ENCODE results near the gene RUSC1. TPM values are rescaled to one million over a fixed set of nuclear protein-coding genes. Genes with fewer than 3 reads are reported as not detected.

RUSC1 gene
- total RNA-seq, 2 experiments from 2014 or later, result 23.2 to 25.4 TPM

DNA sequence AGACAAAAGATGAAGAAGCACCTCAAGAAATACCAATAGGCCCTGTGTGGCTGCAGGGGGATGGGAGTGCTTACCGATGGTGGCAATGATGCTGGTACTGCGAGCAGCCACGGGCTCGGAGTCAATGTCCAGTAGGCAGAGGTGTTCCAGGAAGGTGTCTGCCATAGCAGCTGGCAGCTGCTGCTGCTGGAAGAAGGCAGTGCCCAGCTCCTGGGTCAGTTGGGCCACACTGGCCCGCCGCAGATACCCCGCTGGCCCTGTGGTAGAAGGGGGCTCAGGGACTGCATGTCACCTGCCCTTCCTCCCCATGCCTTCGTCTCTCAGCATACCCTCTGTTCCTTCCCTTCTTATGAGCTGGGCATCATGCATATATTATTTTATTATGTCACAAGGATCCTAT lies 20.7 kb upstream of the RUSC1 start:
- ChIA-PET POLR2A (no interaction called here), CTCF (interaction anchor here (0.6 kb wide), 1 partner anchor 21 kb away, joined by 3 read pairs; the partner anchor contains the start of gene RUSC1)
- Mint-ChIP-seq H3K36me3 (no peaks in the 10 kb centered on the region), H3K27me3 (peaks cover 21% of the 10 kb centered on the region), H3K4me1 (ENCODE audit: low read depth) (no peaks in the 10 kb centered on the region), H3K9me3 (no peaks in the 10 kb centered on the region), H3K4me3 (no peak overlapping the region), H3K27ac (no peak overlapping the region)
- intact Hi-C loops (cut with micrococcal nuclease), result no loop called here
- no peak for DNase-seq

DNA sequence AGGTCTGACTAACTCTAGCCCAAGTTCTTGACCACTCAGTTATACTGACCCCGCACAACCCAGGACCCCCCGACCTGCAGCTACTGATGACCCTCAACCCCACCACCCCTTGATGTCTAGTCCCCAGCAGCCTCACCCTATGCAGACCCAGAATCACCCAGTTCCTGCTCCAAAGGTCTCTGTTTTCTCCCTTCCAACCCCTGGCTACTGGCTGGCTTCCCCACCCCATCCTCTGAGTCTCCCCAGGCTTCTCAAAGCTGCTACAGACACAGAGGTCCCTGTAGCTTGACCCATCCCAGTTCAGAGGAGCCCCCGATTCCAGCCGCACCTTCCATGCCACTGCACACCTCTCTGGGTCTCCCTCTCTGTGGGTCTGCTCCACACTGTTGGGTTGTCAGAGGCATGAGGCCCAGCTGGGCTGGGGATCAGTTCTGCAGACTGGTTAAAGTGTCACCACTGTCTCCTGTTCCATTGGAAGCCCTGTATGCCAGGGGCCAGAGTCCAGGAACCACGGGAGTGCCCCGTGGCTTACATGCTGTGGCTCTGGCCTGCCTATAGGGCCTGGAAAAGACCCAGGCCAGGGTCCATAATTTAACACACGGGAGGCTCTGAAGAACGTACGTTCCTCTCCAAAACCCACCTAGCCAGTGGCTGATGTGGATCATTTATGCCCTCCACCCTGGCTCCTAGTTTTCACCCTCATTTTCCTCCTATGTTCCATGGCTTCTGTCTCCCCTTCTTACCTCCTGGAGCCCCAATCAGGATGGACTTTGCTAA lies 20.0 kb upstream of the RUSC1 start:
- intact Hi-C loops (cut with micrococcal nuclease), result no loop called here
- Mint-ChIP-seq H3K4me3 (no peak overlapping the region), H3K27ac (no peak overlapping the region), H3K27me3 (peaks cover 17% of the 10 kb centered on the region), H3K4me1 (ENCODE audit: low read depth) (no peaks in the 10 kb centered on the region), H3K36me3 (no peaks in the 10 kb centered on the region), H3K9me3 (no peaks in the 10 kb centered on the region)
- DNase-seq, result no peak
- ChIA-PET POLR2A (no interaction called here), CTCF (interaction anchor here (0.6 kb wide), 1 partner anchor 20 kb away, joined by 3 read pairs; the partner anchor contains the start of gene RUSC1)

DNA sequence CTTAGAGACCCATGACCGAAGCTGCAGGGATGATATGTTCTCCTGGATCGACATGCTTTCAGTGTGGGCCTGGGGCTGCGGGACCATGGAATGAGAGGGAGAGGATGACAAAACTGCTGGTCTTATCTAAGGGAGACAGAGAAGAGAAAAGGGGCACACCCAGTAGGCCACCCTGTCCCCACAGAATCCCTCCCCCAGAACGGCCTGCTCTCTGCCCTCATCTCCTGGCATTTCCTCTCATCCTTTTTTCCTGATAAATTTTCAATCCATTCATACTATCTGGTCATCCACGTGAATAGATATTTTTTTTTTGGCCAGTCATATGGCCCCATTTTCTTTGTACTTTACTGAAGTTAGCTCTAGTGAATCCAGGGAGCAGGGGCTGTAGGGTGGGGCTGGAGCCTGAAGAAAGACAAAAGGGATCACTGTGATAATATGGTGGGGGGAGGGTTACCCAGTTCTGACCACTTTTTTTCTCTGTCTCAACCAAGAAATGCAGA lies 19.3 kb upstream of the RUSC1 start, which contains the start of gene PKLR:
Gene PKLR (minus strand): TSS at position 97 of the 500 bp plus-strand sequence. CDS start 43 bp downstream, at position 54.
- no peak for DNase-seq
- Mint-ChIP-seq H3K27me3 (peaks cover 12% of the 10 kb centered on the region), H3K27ac (no peak within 1 kb of the TSS), H3K4me1 (ENCODE audit: low read depth) (no peaks in the 10 kb centered on the region), H3K4me3 (no peak within 1 kb of the TSS), H3K36me3 (no peaks in the 10 kb centered on the region), H3K9me3 (no peaks in the 10 kb centered on the region)
- CTCF ChIA-PET, result no interaction called here
- intact Hi-C loops (cut with micrococcal nuclease), result no loop called here
- POLR2A ChIA-PET, result no interaction called here

DNA sequence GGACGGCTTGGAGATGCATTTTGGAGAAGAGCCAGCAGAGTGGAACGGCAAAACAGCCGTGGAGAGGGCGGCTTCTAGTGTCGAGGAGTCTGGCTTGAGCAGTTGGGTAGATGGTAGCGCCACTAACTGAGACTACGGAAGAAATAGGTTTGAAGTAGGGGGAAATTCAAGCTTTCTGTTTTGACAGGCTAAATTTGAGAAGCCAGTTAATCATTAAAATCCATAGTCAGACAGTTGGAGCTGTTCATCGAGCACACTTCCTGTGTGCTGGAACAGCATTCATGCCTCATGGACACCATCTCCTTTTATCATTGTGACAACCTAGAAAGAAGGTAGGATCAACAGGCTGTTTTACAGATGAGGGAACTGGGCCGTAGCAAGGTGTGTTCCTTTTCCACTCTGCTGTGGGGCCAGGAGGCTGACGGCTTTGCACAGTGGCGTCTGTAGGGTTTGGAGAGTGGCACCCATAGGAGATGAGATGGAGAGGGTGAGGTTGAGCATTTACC lies 16.1 kb upstream of the RUSC1 start:
- intact Hi-C loops (cut with micrococcal nuclease), result no loop called here
- Mint-ChIP-seq H3K4me3 (no peak overlapping the region), H3K4me1 (ENCODE audit: low read depth) (peaks cover 2% of the 10 kb centered on the region), H3K36me3 (peaks cover 5% of the 10 kb centered on the region), H3K9me3 (no peaks in the 10 kb centered on the region), H3K27ac (no peak overlapping the region), H3K27me3 (no peaks in the 10 kb centered on the region)
- no peak for DNase-seq
- ChIA-PET CTCF (interaction anchor here (1.5 kb wide), 1 partner anchor 98 kb away, joined by 3 read pairs; no protein-coding TSS in a partner anchor), POLR2A (no interaction called here)

DNA sequence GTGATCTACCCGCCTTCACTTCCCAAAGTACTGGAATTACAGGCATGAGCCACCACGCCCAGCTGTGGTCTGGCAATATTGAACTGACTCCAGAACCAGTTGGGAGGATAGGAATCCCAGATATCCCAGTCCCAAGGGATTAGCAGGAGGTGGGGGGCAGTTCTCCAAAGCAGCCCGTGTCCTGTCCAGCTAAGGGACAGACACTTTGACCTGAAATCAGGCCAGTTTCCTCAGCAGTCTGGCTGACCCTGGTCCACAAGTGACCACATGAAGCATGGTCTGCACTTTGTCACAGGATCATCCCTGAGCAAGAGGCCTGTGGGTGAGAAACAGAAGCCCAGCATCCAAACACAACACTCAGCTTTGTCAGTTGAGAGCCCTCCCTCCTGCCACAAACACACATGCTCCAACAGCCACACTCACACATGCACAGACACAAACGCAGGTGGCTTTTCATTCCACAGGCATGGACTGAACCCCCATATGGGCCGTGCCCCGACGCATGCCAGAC lies 14.8 kb upstream of the RUSC1 start:
- Mint-ChIP-seq H3K36me3 (peaks cover 16% of the 10 kb centered on the region), H3K27me3 (no peaks in the 10 kb centered on the region), H3K4me3 (no peak overlapping the region), H3K4me1 (ENCODE audit: low read depth) (peaks cover 11% of the 10 kb centered on the region), H3K9me3 (no peaks in the 10 kb centered on the region), H3K27ac (peak overlapping the region; percentile 0)
- ChIA-PET CTCF (interaction anchor here (1.1 to 3.0 kb wide), 3 partner anchors 28 to 99 kb away, joined by 3 to 36 read pairs (median 5); no protein-coding TSS in a partner anchor), POLR2A (no interaction called here)
- no peak for DNase-seq
- intact Hi-C loops (cut with micrococcal nuclease), result no loop called here

DNA sequence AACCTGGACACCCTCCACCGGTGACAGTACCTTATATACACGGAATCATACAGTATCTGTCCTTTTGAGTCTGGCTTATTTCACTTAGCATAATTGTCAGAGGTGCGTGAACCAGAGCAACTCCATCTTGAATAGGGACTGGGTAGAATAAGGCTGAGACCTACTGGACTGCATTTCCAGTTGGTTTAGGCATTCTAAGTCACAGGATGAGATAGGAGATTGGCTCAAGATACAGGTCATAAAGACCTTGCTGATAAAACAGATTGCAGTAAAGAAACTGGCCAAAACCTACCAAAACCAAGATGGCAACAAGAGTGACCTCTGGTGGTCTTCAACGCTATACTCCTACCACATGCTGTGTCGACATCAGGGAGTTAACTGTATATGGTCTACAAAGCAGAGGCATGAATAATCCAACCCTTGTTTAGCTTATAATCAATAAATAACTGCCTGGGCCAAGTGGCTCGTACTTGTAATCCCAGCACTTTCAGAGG lies 13.4 kb upstream of the RUSC1 start:
- DNase-seq, result no peak
- Mint-ChIP-seq H3K4me3 (peak overlapping the region; percentile 39), H3K36me3 (peaks cover 26% of the 10 kb centered on the region), H3K27me3 (no peaks in the 10 kb centered on the region), H3K27ac (peak overlapping the region; percentile 99), H3K4me1 (ENCODE audit: low read depth) (peaks cover 21% of the 10 kb centered on the region), H3K9me3 (no peaks in the 10 kb centered on the region)
- POLR2A ChIA-PET, result interaction anchor here (0.8 to 1.7 kb wide), 5 partner anchors 11 to 61 kb away, joined by 3 to 7 read pairs (median 6); partner anchors contain the start of gene CLK2
- CTCF ChIA-PET, result interaction anchor here (0.8 to 3.0 kb wide), 8 partner anchors 28 to 83 kb away, joined by 3 to 36 read pairs (median 4); partner anchors contain the start of gene CLK2
- intact Hi-C loops (cut with micrococcal nuclease), result no loop called here

DNA sequence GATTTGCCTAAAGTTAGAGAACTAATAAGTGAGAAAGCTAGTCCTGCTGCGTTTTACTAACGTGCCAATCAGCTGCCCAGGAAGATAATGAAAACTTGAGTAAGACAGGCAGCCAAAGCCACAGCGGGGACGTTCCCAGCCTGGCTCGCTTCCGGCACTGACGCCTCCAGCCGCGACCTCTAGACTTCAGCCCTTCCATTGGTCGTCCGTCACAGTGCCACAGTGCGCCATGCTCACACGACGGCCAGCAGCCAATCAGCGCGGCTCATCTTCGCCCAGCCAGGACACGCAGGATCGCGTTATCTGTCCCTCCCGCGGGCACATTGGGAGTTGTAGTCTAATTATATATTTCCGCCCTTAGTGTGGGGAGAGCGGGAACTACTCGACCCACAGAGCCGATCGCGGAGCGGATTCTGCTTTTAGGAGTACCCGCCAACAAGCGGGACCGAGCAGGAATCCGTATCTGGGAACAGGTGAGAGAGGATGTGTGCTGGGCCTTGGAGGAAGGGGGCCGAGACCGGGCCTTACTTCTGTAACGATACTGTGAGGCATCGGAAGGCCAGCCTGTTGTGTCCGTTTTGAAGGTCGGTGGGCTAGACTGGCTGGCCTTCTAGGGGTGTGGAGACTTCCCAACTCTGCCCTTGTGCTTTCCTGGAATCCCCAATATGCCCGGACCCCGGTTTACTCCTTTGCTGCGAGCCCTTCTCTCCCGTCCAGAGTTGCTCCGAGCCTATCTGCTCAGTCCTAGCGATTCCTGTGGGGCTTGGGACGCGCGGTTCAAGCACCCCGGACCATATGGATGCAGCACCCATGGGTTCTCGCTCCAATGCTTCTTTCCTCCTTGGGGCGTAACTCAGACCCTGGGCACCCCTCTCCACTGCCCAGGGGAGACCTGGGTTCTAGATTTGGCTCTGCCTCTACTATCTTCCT lies 11.9 kb upstream of the RUSC1 start, which contains the start of gene FDPS:
Gene FDPS (plus strand): TSS at position 374 of the 930 bp plus-strand sequence. CDS start 924 bp downstream, outside the sequence.
- H3K4me3 Mint-ChIP-seq, result peak within 1 kb of the TSS; percentile 97
- CTCF ChIA-PET, result interaction anchor here (0.7 to 3.0 kb wide), 9 partner anchors 15 to 84 kb away, joined by 3 to 36 read pairs (median 5); partner anchors contain the start of genes CLK2 and HCN3

DNA sequence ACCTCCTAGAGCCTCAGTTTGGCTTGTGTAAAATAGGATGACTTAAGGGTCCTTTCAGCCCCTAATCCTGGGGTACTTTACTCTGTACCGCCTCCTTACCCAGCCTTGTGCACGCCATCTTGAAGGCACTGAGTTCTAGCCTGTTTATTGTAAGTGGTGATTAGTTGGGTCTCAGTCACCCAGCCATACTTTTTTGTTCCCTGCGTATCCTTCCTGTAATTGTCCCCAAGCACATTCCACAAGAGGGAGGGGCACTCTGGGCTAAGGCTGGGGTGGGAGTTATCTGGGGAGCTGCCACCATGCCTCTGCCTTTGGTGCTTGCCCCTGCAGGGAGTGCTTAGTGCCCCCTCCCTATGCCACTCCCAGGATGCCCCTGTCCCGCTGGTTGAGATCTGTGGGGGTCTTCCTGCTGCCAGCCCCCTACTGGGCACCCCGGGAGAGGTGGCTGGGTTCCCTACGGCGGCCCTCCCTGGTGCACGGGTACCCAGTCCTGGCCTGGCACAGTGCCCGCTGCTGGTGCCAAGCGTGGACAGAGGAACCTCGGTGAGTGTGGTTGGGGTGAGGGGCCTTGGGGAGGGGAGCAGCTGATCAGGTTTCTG lies 11.2 kb upstream of the RUSC1 start:
- Mint-ChIP-seq H3K27ac (peak overlapping the region; percentile 99), H3K9me3 (no peaks in the 10 kb centered on the region), H3K27me3 (no peaks in the 10 kb centered on the region), H3K36me3 (peaks cover 37% of the 10 kb centered on the region), H3K4me1 (ENCODE audit: low read depth) (peaks cover 29% of the 10 kb centered on the region), H3K4me3 (peak overlapping the region; percentile 97)
- ChIA-PET POLR2A (no interaction called here), CTCF (no interaction called here)
- DNase-seq, result no peak
- intact Hi-C loops (cut with micrococcal nuclease), result no loop called here

More for the DNA sequence above, 11.9 kb upstream of the RUSC1 start, which contains the start of gene FDPS:
- Mint-ChIP-seq H3K9me3 (no peaks in the 10 kb centered on the region), H3K4me1 (ENCODE audit: low read depth) (peaks cover 29% of the 10 kb centered on the region), H3K27ac (peak within 1 kb of the TSS; percentile 99), H3K36me3 (peaks cover 37% of the 10 kb centered on the region), H3K27me3 (no peaks in the 10 kb centered on the region)
- DNase-seq, result peak; percentile 99
- intact Hi-C loops (cut with micrococcal nuclease), result loop anchor here (1.0 kb wide), 4 partner anchors 15 to 64 kb away; partner anchors contain the start of gene HCN3
- POLR2A ChIA-PET, result interaction anchor here (0.8 to 1.7 kb wide), 8 partner anchors 9 to 63 kb away, joined by 3 to 7 read pairs (median 5); partner anchors contain the start of genes CLK2, RUSC1 and SCAMP3

DNA sequence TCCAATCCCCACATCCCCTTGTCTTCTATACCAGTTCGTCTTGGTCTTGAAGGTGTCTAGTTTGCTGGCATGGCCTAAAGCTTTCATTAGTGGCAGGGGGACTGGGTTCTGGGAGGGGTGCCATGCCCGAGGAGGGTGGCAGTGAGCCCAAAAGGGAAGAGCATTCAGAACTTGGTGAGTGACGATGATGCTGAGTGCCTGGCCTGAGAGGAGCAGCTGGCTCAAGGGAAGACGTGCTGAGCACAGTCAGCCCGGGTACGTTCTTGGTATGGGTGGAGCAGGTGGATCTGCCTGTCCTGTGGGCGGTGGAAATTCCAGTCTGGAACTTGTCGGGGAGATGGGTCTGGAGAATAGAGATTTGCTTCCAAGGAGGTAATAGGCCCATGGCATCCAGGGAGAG lies 7.4 kb upstream of the RUSC1 start:
- CTCF ChIA-PET, result interaction anchor here (1.1 kb wide), 1 partner anchor 62 kb away, joined by 9 read pairs; no protein-coding TSS in a partner anchor
- DNase-seq, result no peak
- H3K9me3 Mint-ChIP-seq, result no peaks in the 10 kb centered on the region
- intact Hi-C loops (cut with micrococcal nuclease), result no loop called here
- no peak overlapping the region for H3K4me3 Mint-ChIP-seq
- no peaks in the 10 kb centered on the region for H3K27me3 Mint-ChIP-seq
- H3K36me3 Mint-ChIP-seq, result peaks cover 53% of the 10 kb centered on the region
- POLR2A ChIA-PET, result interaction anchor here (0.9 kb wide), 1 partner anchor 15 kb away, joined by 5 read pairs; no protein-coding TSS in a partner anchor
- H3K4me1 Mint-ChIP-seq (ENCODE audit: low read depth), result peaks cover 27% of the 10 kb centered on the region
- no peak overlapping the region for H3K27ac Mint-ChIP-seq

DNA sequence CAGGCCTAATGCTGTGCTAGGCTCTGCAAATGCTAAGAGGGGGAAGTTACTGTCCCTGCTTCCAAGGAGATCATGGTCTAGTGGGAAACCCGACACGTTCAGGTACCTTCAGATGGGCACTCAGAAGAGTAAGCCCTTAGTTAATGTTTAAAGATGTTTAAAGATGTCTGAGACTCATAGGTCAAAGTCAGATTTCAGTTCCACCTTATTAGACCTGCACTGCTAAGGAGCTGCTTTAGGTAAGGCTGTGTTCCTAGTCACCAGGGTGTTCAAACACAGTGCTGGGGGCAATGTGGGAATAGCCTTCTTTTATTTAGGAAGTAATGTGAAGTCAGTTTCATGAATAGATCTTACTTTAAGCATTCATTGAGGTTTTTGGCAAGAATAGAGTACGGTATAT lies 3.8 kb upstream of the RUSC1 start:
- peaks cover 53% of the 10 kb centered on the region for H3K36me3 Mint-ChIP-seq
- no peak overlapping the region for H3K4me3 Mint-ChIP-seq
- CTCF ChIA-PET, result interaction anchor here (2.7 kb wide), 1 partner anchor 67 kb away, joined by 10 read pairs; no protein-coding TSS in a partner anchor
- intact Hi-C loops (cut with micrococcal nuclease), result no loop called here
- no peaks in the 10 kb centered on the region for H3K9me3 Mint-ChIP-seq
- no peak for DNase-seq
- H3K27me3 Mint-ChIP-seq, result no peaks in the 10 kb centered on the region
- H3K27ac Mint-ChIP-seq, result no peak overlapping the region
- peaks cover 31% of the 10 kb centered on the region for H3K4me1 Mint-ChIP-seq (ENCODE audit: low read depth)
- POLR2A ChIA-PET, result interaction anchor here (0.6 kb wide), 1 partner anchor 173 kb away, joined by 3 read pairs; no protein-coding TSS in a partner anchor

Measured in activated CD4-positive, alpha-beta memory T cell treated with anti-CD3 and anti-CD28 coated beads for 36 hours (primary cell).